Mesenchymal stem cell (in vitro differentiated cells and primary cell): ENCODE results near the gene ARHGAP35.

Experiments
- DNase-seq: peaks from one replicate; pipeline ENCODE4 v3.0.0-alpha.2; 2013
- H2AFZ ChIP-seq: one replicate; pipeline ENCODE4 v1.6.1; 2013; ENCODE audit warnings: low read depth, mild to moderate bottlenecking, control low read depth, inconsistent platforms, low read length, moderate library complexity
- H2AK5ac ChIP-seq: 2 replicates; pipeline ENCODE4 v1.6.1; 2013; ENCODE audit warnings: low read length, moderate library complexity, mild to moderate bottlenecking, inconsistent platforms; ENCODE audit not compliant: severe bottlenecking
- H2BK120ac ChIP-seq: one replicate; pipeline ENCODE4 v1.6.1; 2013; ENCODE audit warnings: low read depth, mild to moderate bottlenecking, inconsistent platforms, low read length, moderate library complexity
- H2BK12ac ChIP-seq, 2 experiments: one replicate each; pipeline ENCODE4 v1.6.1; 2013; ENCODE audit warnings: inconsistent platforms in 2 of 2, low read length in 2 of 2, mild to moderate bottlenecking in 2 of 2, moderate library complexity in 2 of 2, control low read depth in 1 of 2
- H2BK15ac ChIP-seq: one replicate; pipeline ENCODE4 v1.6.1; 2013; ENCODE audit warnings: mild to moderate bottlenecking, low read depth, inconsistent platforms; ENCODE audit not compliant: poor library complexity, severe bottlenecking
- H2BK5ac ChIP-seq: 2 replicates; pipeline ENCODE4 v1.6.1; 2013; ENCODE audit warnings: low read depth, mild to moderate bottlenecking, low read length, control low read depth, inconsistent platforms; ENCODE audit not compliant: poor library complexity, severe bottlenecking
- H3K14ac ChIP-seq, 2 experiments: one replicate each; pipeline ENCODE4 v1.6.1; 2013; ENCODE audit warnings: inconsistent platforms in 2 of 2, low read length in 2 of 2, control low read depth in 1 of 2, mild to moderate bottlenecking in 1 of 2, moderate library complexity in 1 of 2
- H3K18ac ChIP-seq, 2 experiments: one replicate each; pipeline ENCODE4 v1.6.1; 2013; ENCODE audit warnings: inconsistent platforms in 2 of 2, low read length in 2 of 2, control low read depth in 1 of 2, low read depth in 1 of 2, mild to moderate bottlenecking in 1 of 2
- H3K23ac ChIP-seq, 2 experiments: one replicate each; pipeline ENCODE4 v1.6.1; 2013; ENCODE audit warnings: inconsistent platforms in 2 of 2, low read length in 2 of 2, mild to moderate bottlenecking in 2 of 2, moderate library complexity in 2 of 2, control low read depth in 1 of 2
- H3K27ac ChIP-seq: 2 replicates; pipeline ENCODE4 v1.5.1; 2013; ENCODE audit warnings: mild to moderate bottlenecking, moderate library complexity, low read length, control low read depth, inconsistent platforms; ENCODE audit not compliant: poor library complexity, severe bottlenecking
- H3K27me3 ChIP-seq, 2 experiments: 2 replicates each; pipeline versions ENCODE4 v1.6.1 to v1.7.0; 2013; ENCODE audit warnings: low read length in 2 of 2, mild to moderate bottlenecking in 2 of 2, moderate library complexity in 2 of 2, control low read depth in 1 of 2, inconsistent platforms in 1 of 2; ENCODE audit not compliant: control insufficient read depth in 1 of 2, insufficient read depth in 1 of 2
- H3K36me3 ChIP-seq, 2 experiments: 2 replicates each; pipeline versions ENCODE4 v1.6.1 to v1.7.0; 2013; ENCODE audit warnings: low read length in 2 of 2, control low read depth in 1 of 2, inconsistent platforms in 1 of 2, low read depth in 1 of 2, mild to moderate bottlenecking in 1 of 2; ENCODE audit not compliant: insufficient read depth in 2 of 2, control insufficient read depth in 1 of 2
- H3K4ac ChIP-seq, 2 experiments: one replicate each; pipeline ENCODE4 v1.6.1; 2013; ENCODE audit warnings: inconsistent platforms in 2 of 2, low read length in 2 of 2, mild to moderate bottlenecking in 2 of 2, moderate library complexity in 2 of 2, control low read depth in 1 of 2, low read depth in 1 of 2
- H3K4me1 ChIP-seq: 2 replicates; pipeline ENCODE4 v1.6.1; 2013; ENCODE audit warnings: low read depth, low read length, control low read depth; ENCODE audit not compliant: control insufficient read depth, insufficient read depth
- H3K4me2 ChIP-seq: 2 replicates; pipeline ENCODE4 v1.6.1; 2013; ENCODE audit warnings: low read length, mild to moderate bottlenecking, inconsistent platforms; ENCODE audit not compliant: poor library complexity, severe bottlenecking
- H3K4me3 ChIP-seq, 2 experiments: 2 replicates each; pipeline versions ENCODE4 v1.5.1 to v1.7.0; 2013; ENCODE audit warnings: low read length in 2 of 2, mild to moderate bottlenecking in 2 of 2, control low read depth in 1 of 2, low read depth in 1 of 2; ENCODE audit not compliant: insufficient read depth in 1 of 2
- H3K79me1 ChIP-seq: replicated peaks from 2 replicates; pipeline ENCODE4 v1.6.1; 2013; ENCODE audit warnings: mild to moderate bottlenecking, control low read depth, low read length, inconsistent platforms; ENCODE audit not compliant: poor library complexity, severe bottlenecking
- H3K9ac ChIP-seq: 2 replicates; pipeline ENCODE4 v1.7.0; 2013; ENCODE audit warnings: mild to moderate bottlenecking, low read length, moderate library complexity
- H3K9me3 ChIP-seq: 2 replicates; pipeline ENCODE4 v1.7.0; 2013; ENCODE audit warnings: mild to moderate bottlenecking, low read length; ENCODE audit not compliant: control insufficient read depth
- H4K8ac ChIP-seq: one replicate; pipeline ENCODE4 v1.6.1; 2013; ENCODE audit warnings: inconsistent platforms, mild to moderate bottlenecking, low read length, moderate library complexity
- H4K91ac ChIP-seq: one replicate; pipeline ENCODE4 v1.6.1; 2013; ENCODE audit warnings: mild to moderate bottlenecking, low read length, inconsistent platforms
- WGBS: methylation state at CpG from one replicate; pipeline ENCODE4 v1.1.7; 2013; ENCODE audit warnings: mixed read lengths; 5-methylcytosine and 5-hydroxymethylcytosine counted together

The ARHGAP35 gene

GRCh38 chr19:46830864-46831263 lies 29.9 kb upstream of the ARHGAP35 start:
- no peak overlapping the region for H3K4me3 ChIP-seq
- H3K4me2 ChIP-seq: no peak overlapping the region
- no peak overlapping the region for H2AK5ac ChIP-seq
- no peak overlapping the region for H3K23ac ChIP-seq
- no peaks in the 10 kb centered on the region for H3K27me3 ChIP-seq
- no peak overlapping the region for H4K8ac ChIP-seq
- H3K14ac ChIP-seq: no peak overlapping the region
- H2BK5ac ChIP-seq: no peak overlapping the region
- no peak overlapping the region for H2BK120ac ChIP-seq
- peak; percentile 58 for DNase-seq
- H3K36me3 ChIP-seq: peaks cover 10 to 12% of the 10 kb centered on the region in 2 experiments
- no peak overlapping the region for H3K18ac ChIP-seq
- H4K91ac ChIP-seq: no peak overlapping the region
- H3K79me1 ChIP-seq: no peaks in the 10 kb centered on the region
- WGBS: 97% methylated on average over 2 of the region's 2 CpGs
- H3K4ac ChIP-seq: no peak overlapping the region
- H2BK15ac ChIP-seq: no peak overlapping the region
- H2BK12ac ChIP-seq: no peak overlapping the region
- no peak overlapping the region for H3K9ac ChIP-seq
- H3K9me3 ChIP-seq: no peaks in the 10 kb centered on the region
- peaks cover 4% of the 10 kb centered on the region for H3K4me1 ChIP-seq
- H2AFZ ChIP-seq: no peak overlapping the region
- no peak overlapping the region for H3K27ac ChIP-seq

- no peaks in the 10 kb centered on the region for H3K9me3 ChIP-seq
Observed at GRCh38 chr19:46834121-46834520, 26.7 kb upstream of the ARHGAP35 start.

GRCh38 chr19:46834984-46835383 lies 25.8 kb upstream of the ARHGAP35 start:
- Histone ChIP-seq H2BK120ac (no peak overlapping the region), H2AK5ac (no peak overlapping the region), H3K4me1 (peaks cover 1% of the 10 kb centered on the region), H3K9me3 (no peaks in the 10 kb centered on the region), H3K36me3 (peaks cover 39 to 46% of the 10 kb centered on the region in 2 experiments), H2AFZ (no peak overlapping the region), H4K8ac (peak overlapping the region; percentile 54), H3K27me3 (no peaks in the 10 kb centered on the region), H3K27ac (no peak overlapping the region), H3K23ac (no peak overlapping the region), H2BK5ac (no peak overlapping the region), H3K18ac (no peak overlapping the region), H2BK12ac (no peak overlapping the region), H4K91ac (no peak overlapping the region), H3K4me2 (no peak overlapping the region), H3K9ac (no peak overlapping the region), H3K4me3 (no peak overlapping the region), H3K79me1 (peaks cover 14% of the 10 kb centered on the region), H2BK15ac (no peak overlapping the region), H3K4ac (no peak overlapping the region), H3K14ac (no peak overlapping the region)
- WGBS: 98% methylated on average over 6 of the region's 6 CpGs
- no peak for DNase-seq

More at GRCh38 chr19:46834121-46834520, 26.7 kb upstream of the ARHGAP35 start:
- Histone ChIP-seq H4K8ac (peak overlapping the region; percentile 23), H2BK120ac (no peak overlapping the region), H3K4me2 (no peak overlapping the region), H3K79me1 (peaks cover 9% of the 10 kb centered on the region), H3K14ac (no peak overlapping the region), H2AK5ac (no peak overlapping the region), H3K4ac (no peak overlapping the region), H3K4me1 (peaks cover 4% of the 10 kb centered on the region), H2BK5ac (no peak overlapping the region), H3K23ac (no peak overlapping the region), H3K4me3 (no peak overlapping the region), H4K91ac (no peak overlapping the region), H2AFZ (no peak overlapping the region), H2BK12ac (no peak overlapping the region), H3K36me3 (peaks cover 31 to 37% of the 10 kb centered on the region in 2 experiments), H3K9ac (no peak overlapping the region), H3K18ac (no peak overlapping the region), H2BK15ac (no peak overlapping the region), H3K27me3 (no peaks in the 10 kb centered on the region), H3K27ac (no peak overlapping the region)
- DNase-seq: no peak
- WGBS: 87% methylated on average over 5 of the region's 5 CpGs

GRCh38 chr19:46838160-46838559 lies 22.6 kb upstream of the ARHGAP35 start:
- no peak overlapping the region for H3K4me3 ChIP-seq
- no peak overlapping the region for H3K9ac ChIP-seq
- H3K4me2 ChIP-seq: no peak overlapping the region
- H3K14ac ChIP-seq: no peak overlapping the region
- no peak overlapping the region for H3K23ac ChIP-seq
- H4K91ac ChIP-seq: no peak overlapping the region
- no peaks in the 10 kb centered on the region for H3K9me3 ChIP-seq
- H4K8ac ChIP-seq: no peak overlapping the region
- peaks cover 19% of the 10 kb centered on the region for H3K79me1 ChIP-seq
- no peak overlapping the region for H2BK5ac ChIP-seq
- no peak overlapping the region for H2AK5ac ChIP-seq
- no peak overlapping the region for H2BK12ac ChIP-seq
- no peak overlapping the region for H2AFZ ChIP-seq
- H3K4me1 ChIP-seq: peaks cover 9% of the 10 kb centered on the region
- no peak overlapping the region for H3K4ac ChIP-seq
- no peak for DNase-seq
- no peak overlapping the region for H3K18ac ChIP-seq
- no peak overlapping the region for H2BK15ac ChIP-seq
- no peak overlapping the region for H3K27ac ChIP-seq
- no peak overlapping the region for H2BK120ac ChIP-seq
- peaks cover 64 to 67% of the 10 kb centered on the region in 2 experiments for H3K36me3 ChIP-seq
- WGBS: 97% methylated on average over 20 of the region's 20 CpGs
- no peaks in the 10 kb centered on the region for H3K27me3 ChIP-seq
